OCI-LY3 (cell line): ENCODE measurements around the gene IFIH1.

ENCODE experiments used
- CTCF ChIP-seq: fragments of 200-600, 300-600 bp; sonication (generic); IDR thresholded peaks from 2 replicates; pipeline ENCODE4 v1.5.1; 2014; ENCODE audit warnings: antibody characterized with exemption, low read length, low read depth
- EZH2phosphoT487 ChIP-seq: fragments of 200-600 bp; shearing (Covaris generic); IDR thresholded peaks from 2 replicates; pipeline ENCODE4 v1.6.1; 2018; ENCODE audit warnings: antibody characterized with exemption, mixed run types, low read depth

DNA sequence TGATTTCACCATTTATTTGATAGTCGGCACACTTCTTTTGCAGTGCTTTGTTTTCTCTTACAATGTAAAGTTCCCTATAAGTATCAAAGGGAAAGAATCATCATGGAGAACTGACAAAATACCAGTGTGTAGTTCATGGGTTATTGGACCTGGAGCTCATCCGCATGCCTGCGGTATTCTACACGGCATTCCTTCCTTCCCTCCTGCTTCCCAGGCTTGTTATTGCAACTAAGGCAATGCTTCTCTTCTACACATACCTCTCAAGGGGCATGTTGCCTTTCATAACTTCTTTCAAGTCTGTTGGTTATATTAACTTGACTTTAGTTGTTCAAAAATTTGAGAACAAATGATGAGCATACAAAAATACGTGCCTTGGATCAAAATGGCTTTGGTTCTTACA lies 51.0 kb downstream of the IFIH1 start:
- TF ChIP-seq CTCF, result no peak
- TF ChIP-seq EZH2phosphoT487, result no peak
